Cerebellar nuclear complex (tissue), 1 donor: ENCODE data around the gene CSNK1D.

ENCODE experiments used
- DNase-seq, 2 experiments: peaks; one replicate each; lab custom pipeline; 2025; lab: John Stamatoyannopoulos, UW

The CSNK1D gene

DNA sequence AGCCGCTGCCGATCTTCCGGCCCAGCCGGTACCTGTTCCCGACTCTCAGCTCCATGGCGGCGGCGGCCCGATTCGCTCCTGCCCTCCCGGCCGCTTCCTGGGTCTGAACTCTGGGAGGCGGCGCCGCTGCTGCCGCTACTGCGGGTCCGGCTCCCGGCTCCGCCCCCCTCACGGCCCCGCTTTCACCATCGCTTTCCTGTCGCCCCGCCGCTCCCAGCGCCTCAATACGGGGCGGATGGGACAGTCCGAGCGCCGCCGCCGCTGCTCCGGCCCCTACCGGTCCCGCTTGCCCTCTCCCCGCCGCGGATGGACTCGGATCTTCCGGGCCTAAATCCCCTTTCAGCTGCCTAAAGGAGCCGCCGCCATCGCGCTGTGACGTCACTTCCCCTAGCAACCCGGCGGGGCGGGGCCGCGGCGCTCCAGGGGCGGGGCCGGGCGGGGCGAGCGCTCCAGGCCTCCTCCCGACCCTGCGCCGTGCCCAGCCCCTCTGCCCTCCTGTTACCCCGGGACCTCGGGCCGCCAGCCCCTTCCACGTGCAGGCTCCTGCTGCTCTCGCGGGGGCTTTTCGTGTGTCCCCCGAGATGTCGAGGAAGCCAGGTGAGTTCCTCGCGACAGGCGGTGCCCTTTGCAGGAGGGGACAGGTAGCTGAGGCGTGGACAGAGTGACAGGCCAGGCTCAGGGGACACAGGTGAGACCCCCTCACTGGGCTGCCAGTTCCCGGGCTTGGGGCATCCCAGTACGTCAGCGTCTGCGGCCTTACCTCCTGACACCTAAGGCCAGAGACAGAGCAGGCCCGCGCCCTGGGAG lies at the start of gene CSNK1D:
CSNK1D (minus strand) TSS at position 374 of the 807 bp plus-strand sequence; CDS start at position 55, 319 bp downstream.
- peak in 1 of 2 experiments; percentile 48 for DNase-seq

- DNase-seq: no peak
These were observed 49.3 kb upstream of the CSNK1D start for GRCh38 chr17:82322526-82323453.

DNA sequence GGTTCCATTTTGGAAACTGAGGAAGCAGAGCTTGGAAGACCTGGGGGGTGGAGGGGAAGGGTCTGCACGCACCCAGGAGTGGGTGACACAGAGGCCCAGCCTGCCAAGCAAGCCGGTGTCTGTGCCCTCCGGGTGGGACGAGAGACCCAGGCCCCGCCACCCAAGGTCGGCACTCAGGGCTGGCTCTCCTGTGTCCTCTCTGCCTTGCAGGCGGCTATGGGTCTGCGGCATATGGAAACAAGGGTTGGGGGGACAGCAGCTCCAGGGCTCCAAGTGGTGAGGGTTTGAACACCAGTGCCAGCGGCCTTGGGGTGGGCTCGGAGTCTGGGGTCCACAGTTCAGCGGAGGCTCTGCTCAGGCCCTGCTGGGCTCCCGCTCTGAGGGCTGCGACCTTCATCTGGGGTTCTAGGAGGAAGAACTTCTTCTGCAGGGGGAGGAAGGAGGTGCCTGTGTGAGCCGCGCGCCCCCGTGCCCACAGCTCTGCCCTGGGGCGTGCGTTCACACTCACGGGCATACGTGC lies 48.5 kb upstream of the CSNK1D start:
- DNase-seq: no peak

DNA sequence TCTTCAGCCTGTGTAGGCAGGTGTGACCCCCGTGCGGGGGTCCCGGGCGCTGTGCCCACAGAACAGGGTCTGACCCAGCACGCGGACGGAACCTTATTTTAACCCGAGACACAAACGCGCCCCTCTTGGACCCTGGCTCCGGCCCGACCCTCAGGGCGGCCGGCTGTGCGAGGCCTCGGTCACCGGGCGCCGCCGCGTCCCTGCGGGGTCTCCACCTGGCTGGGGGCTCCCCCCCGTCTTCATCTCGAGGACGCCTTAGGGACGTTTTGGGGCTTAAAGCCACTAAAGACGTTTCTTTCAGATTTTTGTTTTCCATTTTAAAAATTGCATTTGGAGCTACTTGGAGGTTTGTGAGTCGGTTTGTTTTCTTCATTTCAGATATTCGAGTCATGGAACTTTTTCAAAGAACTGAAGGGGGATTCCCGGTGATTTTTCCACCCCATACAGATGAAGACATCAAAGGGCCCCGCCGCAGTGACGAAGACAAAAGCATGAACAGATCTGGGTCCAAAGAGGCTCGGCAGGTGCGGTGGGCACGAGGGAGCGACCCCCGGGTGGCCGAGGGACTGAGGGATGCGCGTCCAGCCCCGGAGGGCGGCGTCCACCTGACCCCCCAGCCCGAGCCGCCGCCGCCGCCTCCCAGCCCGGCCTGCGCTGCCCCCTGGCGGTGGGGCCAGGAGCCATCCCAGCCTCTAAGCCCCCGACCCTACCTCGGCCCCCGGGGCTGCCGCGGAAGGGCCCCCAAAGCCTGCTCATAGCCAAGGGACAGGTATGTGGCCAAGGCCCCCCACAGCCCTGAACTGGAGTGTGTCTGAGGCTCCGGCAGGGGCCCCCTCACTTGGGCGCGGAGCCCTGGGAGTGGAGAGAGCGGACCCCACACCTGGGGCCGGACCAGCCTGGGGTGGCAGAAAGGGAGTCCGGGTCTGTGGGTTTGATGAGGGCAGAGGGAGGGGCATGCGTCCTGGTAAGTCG lies 47.7 kb upstream of the CSNK1D start:
- no peak for DNase-seq

- DNase-seq: no peak
These were observed 46.8 kb upstream of the CSNK1D start for GRCh38 chr17:82320140-82320840.

DNA sequence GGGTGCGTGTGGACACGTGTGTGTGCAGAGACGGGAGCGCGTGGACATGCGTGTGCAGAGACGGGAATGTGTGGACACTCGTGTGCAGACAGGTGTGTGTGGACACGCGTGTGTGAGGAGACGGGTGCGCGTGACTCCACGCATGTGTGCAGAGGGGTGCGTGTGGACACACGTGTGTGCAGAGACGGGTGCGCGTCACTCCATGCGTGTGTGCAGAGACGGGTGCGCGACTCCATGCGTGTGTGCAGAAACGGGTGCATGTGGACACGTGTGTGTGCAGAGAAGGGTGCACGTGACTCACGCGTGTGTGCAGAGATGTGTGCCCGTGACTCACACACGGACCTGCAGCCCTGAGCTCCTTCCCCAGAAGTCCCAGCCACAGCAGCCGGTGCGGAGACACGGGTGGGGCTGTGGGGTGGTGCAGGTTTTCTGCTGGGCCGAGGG lies 46.1 kb upstream of the CSNK1D start:
- DNase-seq: no peak

DNA sequence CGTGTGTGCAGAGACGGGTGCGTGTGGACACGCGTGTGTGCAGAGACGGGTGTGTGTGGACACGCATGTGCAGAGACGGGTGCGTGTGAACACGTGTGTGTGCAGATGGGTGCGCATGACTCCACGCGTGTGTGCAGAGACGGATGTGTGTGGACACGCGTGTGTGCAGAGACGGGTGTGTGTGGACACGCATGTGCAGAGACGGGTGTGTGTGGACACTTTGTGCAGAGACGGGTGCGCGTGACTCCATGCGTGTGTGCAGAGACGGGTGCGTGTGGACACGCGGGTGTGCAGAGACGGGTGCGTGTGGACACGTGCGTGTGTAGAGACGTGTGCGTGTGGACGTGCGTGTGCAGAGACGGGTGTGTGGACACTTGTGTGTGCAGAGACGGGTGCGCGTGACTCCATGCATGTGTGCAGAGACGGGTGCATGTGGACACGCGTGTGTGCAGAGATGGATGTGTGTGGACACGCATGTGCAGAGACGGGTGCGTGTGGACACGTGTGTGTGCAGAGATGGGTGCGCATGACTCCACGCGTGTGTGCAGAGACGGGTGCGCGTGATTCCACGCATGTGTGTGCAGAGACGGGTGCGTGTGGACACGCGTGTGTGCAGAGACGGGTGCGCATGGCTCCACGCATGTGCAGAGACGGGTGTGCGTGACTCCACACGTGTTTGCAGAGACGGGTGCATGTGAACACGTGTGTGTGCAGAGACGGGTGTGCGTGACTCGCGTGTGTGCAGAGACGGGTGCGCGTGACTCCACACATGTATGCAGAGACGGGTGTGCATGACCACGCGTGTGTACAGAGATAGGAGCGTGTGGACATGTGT lies 45.5 kb upstream of the CSNK1D start:
- no peak for DNase-seq

- DNase-seq: no peak
These were observed 44.6 kb upstream of the CSNK1D start for GRCh38 chr17:82318169-82318498.

DNA sequence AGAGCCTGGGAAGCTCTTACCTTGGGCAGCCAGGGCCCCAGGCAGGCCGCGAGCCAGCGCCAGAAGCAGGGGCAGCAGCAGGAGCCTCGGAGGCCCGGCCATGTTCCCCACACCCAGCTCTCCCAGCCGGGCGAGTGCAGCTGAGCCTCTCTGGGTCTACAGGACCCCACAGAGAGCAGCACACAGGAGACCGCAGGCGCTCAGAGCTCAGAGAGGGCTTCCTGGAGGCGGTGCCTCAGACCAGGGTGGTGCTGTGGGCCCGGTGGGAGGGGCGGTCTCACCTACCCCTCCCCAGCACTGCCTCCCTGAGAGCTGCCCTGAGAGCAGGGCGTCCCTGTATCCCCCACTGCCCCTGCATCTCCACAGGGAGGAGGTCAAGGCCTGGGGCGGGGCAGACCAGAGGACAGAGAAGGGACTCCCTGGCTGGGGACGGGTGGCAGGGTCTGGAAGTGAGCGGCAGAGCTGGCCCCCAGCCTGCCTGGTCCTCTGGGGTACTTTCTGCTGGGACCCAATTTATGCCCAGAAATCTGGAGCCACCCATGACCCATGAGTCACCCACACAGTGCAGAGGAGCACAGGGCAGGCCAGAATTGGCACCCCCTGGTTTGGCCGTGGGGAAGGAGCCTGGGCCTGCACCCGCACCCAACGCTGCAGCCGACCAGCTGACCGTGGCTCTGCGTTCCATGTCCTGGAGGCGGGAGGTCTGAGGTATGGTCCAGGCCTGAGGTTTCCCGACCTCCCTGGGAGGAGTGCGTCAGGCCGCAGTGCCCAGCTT lies 44.1 kb upstream of the CSNK1D start, which contains the start of gene CD7:
CD7 (minus strand) TSS at position 215 of the 775 bp plus-strand sequence; CDS start at position 102, 113 bp downstream.
- no peak for DNase-seq

DNA sequence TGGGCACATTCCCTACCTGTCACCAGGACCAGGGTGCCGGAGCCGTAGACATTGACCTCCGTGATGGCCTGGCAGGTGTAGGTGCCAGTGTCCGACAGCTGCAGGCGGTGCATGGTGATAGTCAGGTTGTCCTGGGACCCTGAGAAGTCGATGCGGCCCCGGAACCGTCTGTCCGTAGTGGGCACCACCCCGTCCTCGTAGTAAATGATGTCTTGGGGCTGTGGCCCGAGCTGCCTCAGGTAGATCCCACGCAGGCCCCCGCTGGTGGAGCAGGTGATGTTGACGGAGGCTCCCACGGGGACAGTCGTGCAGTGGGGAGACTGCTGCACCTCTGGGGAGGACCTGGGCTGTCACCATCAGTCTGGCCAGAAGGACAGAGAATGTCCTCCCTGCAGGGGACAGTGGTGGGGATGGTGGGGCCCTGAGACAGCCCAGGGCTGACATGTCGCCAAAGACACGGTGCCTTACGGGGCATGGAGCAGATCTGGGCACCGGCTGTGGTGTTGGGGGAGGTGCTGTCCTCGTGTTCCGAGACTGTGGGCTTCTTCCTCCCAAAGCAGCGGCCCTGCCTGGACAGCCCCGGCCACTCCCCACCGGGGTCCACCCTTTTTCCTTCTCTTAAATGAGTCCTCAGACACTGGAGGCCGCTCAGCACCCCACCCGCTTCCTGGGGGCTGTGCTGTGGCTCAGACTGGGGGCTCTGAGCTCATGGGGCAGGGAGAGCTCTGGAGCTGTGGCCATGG lies 43.3 kb upstream of the CSNK1D start:
- DNase-seq: no peak

DNA sequence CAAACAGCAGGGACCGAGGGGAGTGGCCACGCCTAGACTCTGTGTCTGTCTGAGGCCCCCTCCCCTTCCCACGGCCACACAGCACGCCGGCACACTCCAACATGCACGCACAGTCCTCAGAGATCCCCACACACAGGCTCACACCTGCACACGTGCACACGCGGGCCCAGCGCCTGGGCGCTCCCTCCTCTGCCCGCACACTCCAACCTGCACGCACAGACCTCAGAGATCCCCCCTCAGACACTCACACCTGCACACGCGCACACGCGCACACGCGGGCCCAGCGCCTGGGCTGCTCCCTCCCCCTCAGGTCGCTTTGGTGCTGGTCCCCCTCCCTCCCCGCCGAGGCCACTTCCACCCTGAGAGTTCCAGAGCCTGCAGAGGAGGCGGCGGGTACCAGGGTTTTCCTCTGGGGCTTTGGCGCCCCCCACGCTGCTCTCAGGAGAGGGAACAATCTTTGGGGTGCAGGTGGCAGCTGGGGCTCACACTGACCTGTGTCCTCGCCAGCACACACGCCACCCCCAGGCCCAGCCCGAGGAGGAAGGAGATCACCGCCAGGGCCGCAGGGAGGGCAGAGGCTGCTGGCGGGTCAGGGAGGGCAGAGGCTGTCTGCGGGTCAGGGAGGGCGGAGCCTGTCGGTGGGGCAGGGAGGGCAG lies 42.3 kb upstream of the CSNK1D start:
- no peak for DNase-seq

GRCh38 chr17:82314727-82315605 lies 41.5 kb upstream of the CSNK1D start:
- no peak for DNase-seq

GRCh38 chr17:82314012-82314726 lies 40.7 kb upstream of the CSNK1D start:
- DNase-seq: no peak

GRCh38 chr17:82313195-82314011 lies 39.9 kb upstream of the CSNK1D start:
- DNase-seq: no peak

- DNase-seq: no peak
These were observed 38.5 kb upstream of the CSNK1D start for GRCh38 chr17:82311971-82312370.
